DOHH2 (cell line): ENCODE results near the gene BLM.

Source experiments
- CTCF ChIP-seq: fragments of 200-600 bp; sonication (generic); IDR thresholded peaks from one replicate; pipeline ENCODE4 v1.5.1; 2014; ENCODE audit warnings: antibody characterized with exemption, mild to moderate bottlenecking, low read depth, low read length; ENCODE audit not compliant: poor library complexity, severe bottlenecking
- EZH2phosphoT487 ChIP-seq: fragments of 200-600 bp; sonication (generic); IDR thresholded peaks from 2 replicates; pipeline ENCODE4 v1.6.1; 2017; ENCODE audit warnings: borderline replicate concordance, mild to moderate bottlenecking, antibody characterized with exemption, low read length, moderate library complexity, mixed read lengths

DNA sequence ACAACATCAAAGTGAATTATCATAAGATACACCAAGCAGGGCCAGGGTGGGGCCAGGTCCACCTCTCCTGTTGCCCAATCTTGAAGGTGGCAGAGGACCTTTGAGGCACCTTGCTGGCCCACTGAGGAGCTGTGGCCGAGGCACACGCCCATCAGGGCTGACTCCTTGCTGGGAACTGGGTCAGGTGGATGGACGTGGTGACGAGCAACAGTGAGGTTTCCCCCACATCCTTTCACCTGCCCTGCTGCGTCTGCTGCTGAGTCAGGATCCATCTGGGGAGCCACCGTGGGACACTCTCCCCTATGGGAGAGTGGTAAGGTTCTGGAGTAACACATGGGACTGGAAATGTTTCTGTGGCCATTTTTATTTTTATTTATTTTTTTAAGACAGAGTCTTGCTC lies 134.0 kb downstream of the BLM start:
- TF ChIP-seq CTCF (no peak), EZH2phosphoT487 (no peak)
